ENCODE measurements around the gene MAMDC4. TPM values are rescaled to one million over a fixed set of nuclear protein-coding genes. Genes with fewer than 3 reads are reported as not detected.

MAMDC4 gene
- total RNA-seq, 1 donor: 0.81 TPM

DNA sequence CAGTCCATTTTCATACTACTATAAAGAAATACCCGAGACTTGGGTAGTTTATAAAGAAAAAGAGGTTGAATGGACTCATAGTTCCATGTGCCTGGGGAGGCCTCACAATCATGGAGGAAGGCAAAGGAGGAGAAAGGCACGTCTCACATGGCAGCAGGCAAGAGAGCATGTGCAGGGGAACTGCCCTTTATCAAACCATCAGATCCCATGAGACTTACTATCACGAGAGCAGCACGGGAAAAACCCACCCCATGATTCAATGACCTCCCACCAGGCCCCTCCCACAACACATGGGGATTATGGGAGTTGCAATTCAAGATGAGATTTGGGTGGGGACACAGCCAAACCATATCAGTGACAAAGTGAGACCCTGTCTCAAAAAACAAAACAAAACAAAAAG lies 54.1 kb downstream of the MAMDC4 start:
- TF ChIP-seq CTCF (IDR thresholded peaks at IDR 0.05; ENCODE audit: insufficient read depth, low read length): no peak
- DNase-seq (ENCODE audit: low read depth): peak; percentile 11

DNA sequence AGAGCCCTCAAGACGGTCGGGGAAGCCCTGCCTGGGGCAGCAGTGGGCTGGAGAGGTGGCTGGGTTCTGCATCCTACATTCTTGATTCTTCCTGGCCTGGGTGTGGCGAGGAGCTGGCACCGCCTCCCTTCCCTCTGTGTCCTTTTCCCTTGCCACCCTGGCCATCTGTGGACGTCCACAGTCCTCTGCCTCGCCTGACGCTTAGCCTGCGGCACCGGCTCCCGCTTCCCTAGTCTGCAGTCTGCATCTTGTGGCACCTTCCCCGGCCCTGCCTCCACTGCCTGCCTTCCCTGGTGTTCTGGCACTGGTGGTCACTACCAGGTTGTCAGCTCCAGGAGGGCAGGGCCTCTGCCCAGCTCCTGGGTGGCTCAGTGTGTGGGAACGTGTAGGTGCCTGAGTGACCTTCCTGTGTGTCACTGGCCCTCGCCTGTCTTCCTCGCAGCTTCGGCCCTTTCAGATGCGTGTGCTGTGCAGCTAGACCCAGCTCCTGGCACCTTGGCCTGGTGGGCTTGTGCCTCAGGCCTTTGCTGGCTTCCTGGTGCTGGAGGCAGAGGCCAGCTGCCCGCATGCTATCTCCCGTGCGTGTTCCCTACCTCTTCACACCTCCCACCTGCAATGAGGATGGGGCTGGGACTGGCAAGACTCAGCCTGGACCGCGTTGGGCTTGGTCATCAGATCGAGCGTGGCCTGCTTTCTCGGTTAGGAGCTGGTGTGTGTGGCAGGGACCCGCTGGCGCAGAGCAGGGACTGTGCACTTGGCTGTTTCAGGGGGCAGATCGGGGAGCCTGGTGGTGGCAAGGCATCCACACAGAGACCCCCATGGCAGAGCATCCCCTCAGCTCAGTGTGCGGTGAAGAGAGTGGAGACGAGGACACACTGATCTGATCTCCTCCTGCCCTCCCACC lies 55.1 kb downstream of the MAMDC4 start:
- H3K4me3 ChIP-seq (ENCODE audit: low read depth, low read length): no peak overlapping the region
- no peak for TF ChIP-seq CTCF (IDR thresholded peaks at IDR 0.05; ENCODE audit: insufficient read depth, low read length)
- DNase-seq (ENCODE audit: low read depth): no peak

More for the DNA sequence above, 54.1 kb downstream of the MAMDC4 start:
- no peak overlapping the region for H3K4me3 ChIP-seq (ENCODE audit: low read depth, low read length)

Small RNAs within 50 kb of the gene (small RNA-seq; reads per million reads assigned to genes)
- gene MIR4292: not detected
- gene MIR4479: 0.25 reads per million

Other genes with a start within 250 kb of the MAMDC4 start
- gene EGFL7, start 189.4 kb upstream of the MAMDC4 start, total RNA-seq (ENCODE audit: low replicate concordance): 2.4 and 5.6 TPM in 2 replicates
- 6.2 and 29.0 TPM in 2 replicates for gene AGPAT2, start 164.9 kb upstream of the MAMDC4 start, total RNA-seq (ENCODE audit: low replicate concordance)
- gene DIPK1B, start 139.8 kb upstream of the MAMDC4 start, total RNA-seq (ENCODE audit: low replicate concordance): 0.45 and 0.98 TPM in 2 replicates
- gene LCN10, start 109.4 kb upstream of the MAMDC4 start, total RNA-seq (ENCODE audit: low replicate concordance): not detected in 2 replicates
- not detected in 2 replicates for gene LCN6, start 103.8 kb upstream of the MAMDC4 start, total RNA-seq (ENCODE audit: low replicate concordance)
- not detected in 2 replicates for gene LCN8, start 94.1 kb upstream of the MAMDC4 start, total RNA-seq (ENCODE audit: low replicate concordance)
- gene LCN15, start 87.8 kb upstream of the MAMDC4 start, total RNA-seq (ENCODE audit: low replicate concordance): not detected in 2 replicates
- 9.4 and 30.8 TPM in 2 replicates for gene TMEM141, start 61.0 kb upstream of the MAMDC4 start, total RNA-seq (ENCODE audit: low replicate concordance)
- gene CCDC183, start 56.0 kb upstream of the MAMDC4 start, total RNA-seq (ENCODE audit: low replicate concordance): 0.16 TPM in 1 of 2 replicates, not detected in the other
- 49.8 and 62.0 TPM in 2 replicates for gene RABL6, start 44.4 kb upstream of the MAMDC4 start, total RNA-seq (ENCODE audit: low replicate concordance)
- 1.1 and 1.3 TPM in 2 replicates for gene AJM1, start 9.9 kb upstream of the MAMDC4 start, total RNA-seq (ENCODE audit: low replicate concordance)
- gene PHPT1, start 2.9 kb upstream of the MAMDC4 start, total RNA-seq (ENCODE audit: low replicate concordance): 28.7 and 83.2 TPM in 2 replicates
- 83.0 and 248 TPM in 2 replicates for gene EDF1, start 14.0 kb downstream of the MAMDC4 start, total RNA-seq (ENCODE audit: low replicate concordance)
- gene TRAF2, start 34.2 kb downstream of the MAMDC4 start, total RNA-seq (ENCODE audit: low replicate concordance): 5.6 and 7.9 TPM in 2 replicates
- 52.6 and 139 TPM in 2 replicates for gene FBXW5, start 92.4 kb downstream of the MAMDC4 start, total RNA-seq (ENCODE audit: low replicate concordance)
- gene C8G, start 92.9 kb downstream of the MAMDC4 start, total RNA-seq (ENCODE audit: low replicate concordance): 0.36 TPM in 1 of 2 replicates, not detected in the other
- gene LCN12, start 99.9 kb downstream of the MAMDC4 start, total RNA-seq (ENCODE audit: low replicate concordance): not detected in 2 replicates
- gene PTGDS, start 125.2 kb downstream of the MAMDC4 start, total RNA-seq (ENCODE audit: low replicate concordance): 27.6 and 32.8 TPM in 2 replicates
- 0.54 and 15.3 TPM in 2 replicates for gene LCNL1, start 130.6 kb downstream of the MAMDC4 start, total RNA-seq (ENCODE audit: low replicate concordance)
- 7.1 and 18.3 TPM in 2 replicates for gene PAXX, start 140.1 kb downstream of the MAMDC4 start, total RNA-seq (ENCODE audit: low replicate concordance)
- gene CLIC3, start 144.2 kb downstream of the MAMDC4 start, total RNA-seq (ENCODE audit: low replicate concordance): 4.3 and 5.2 TPM in 2 replicates
- 21.0 and 25.0 TPM in 2 replicates for gene ABCA2, start 175.9 kb downstream of the MAMDC4 start, total RNA-seq (ENCODE audit: low replicate concordance)
- gene FUT7, start 179.7 kb downstream of the MAMDC4 start, total RNA-seq (ENCODE audit: low replicate concordance): not detected in 2 replicates
- 23.8 and 31.6 TPM in 2 replicates for gene NPDC1, start 193.8 kb downstream of the MAMDC4 start, total RNA-seq (ENCODE audit: low replicate concordance)
- gene ENTPD2, start 201.7 kb downstream of the MAMDC4 start, total RNA-seq (ENCODE audit: low replicate concordance): 0.09 TPM in 1 of 2 replicates, not detected in the other
- 0.41 and 1.5 TPM in 2 replicates for gene SAPCD2, start 218.2 kb downstream of the MAMDC4 start, total RNA-seq (ENCODE audit: low replicate concordance)
- 12.7 and 17.7 TPM in 2 replicates for gene UAP1L1, start 225.2 kb downstream of the MAMDC4 start, total RNA-seq (ENCODE audit: low replicate concordance)
- gene MAN1B1, start 234.6 kb downstream of the MAMDC4 start, total RNA-seq (ENCODE audit: low replicate concordance): 50.8 and 103 TPM in 2 replicates